ENCODE measurements around the gene GPR84.

GPR84 gene

DNA sequence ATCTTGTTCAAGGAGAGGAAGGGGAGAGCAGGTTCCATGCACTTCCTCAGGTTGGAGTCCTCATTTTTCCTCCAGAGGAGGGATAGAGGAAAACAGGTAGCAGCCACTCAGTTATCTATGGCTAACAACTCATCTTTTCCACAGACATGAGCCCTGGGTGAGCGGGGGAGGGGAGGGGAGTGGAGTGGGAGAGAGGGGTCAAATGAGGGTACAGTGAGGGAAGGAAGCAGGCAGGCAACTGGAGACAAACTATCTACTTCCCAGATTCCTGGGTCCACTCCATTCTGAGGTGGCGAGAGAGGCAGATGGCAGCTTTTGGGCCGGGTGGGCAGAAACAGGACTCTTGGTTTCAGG is 22.8 kb upstream of the GPR84 start:
- TF ChIP-seq CTCF (IDR thresholded peaks at IDR 0.05) = no peak
- H3K27ac ChIP-seq = no peak overlapping the region
- no peak for DNase-seq (ENCODE audit: low spot score)
- H3K4me3 ChIP-seq = no peak overlapping the region

DNA sequence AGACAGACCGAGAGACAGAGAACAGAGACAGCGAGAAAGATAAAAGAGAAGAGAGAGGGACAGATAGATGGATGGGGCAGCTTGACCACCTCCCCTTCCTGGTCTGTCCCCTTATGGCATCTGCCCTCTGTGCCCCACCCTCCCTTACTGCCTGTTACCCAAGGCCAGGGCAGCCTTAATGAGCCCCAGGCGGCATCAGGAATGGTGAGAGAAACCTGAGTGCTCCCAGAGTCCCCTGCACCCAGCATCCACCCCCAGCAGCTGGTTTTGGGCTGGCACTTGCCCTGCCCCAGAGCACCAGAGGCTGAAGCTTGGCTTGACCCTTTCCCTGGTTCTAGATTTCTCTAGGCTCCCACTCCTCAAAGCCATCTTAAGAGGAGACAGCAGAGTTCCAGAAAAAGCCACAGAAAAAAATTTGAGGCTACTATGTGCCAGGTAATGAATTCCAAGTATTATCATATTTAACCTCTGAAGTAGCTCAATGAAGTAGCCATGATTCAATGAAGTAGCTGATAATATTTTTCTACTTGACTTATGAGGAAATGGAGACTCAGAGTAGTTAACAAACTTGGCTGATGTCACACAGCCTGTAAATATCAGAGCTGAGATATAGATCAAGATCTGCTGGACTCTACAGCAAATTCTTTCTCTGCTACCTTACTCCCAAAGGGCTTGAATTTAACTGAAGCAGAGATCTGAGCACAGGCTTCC is 22.3 kb upstream of the GPR84 start:
- Histone ChIP-seq H3K27ac (no peak overlapping the region), H3K4me3 (no peak overlapping the region)
- no peak for DNase-seq (ENCODE audit: low spot score)
- TF ChIP-seq CTCF (IDR thresholded peaks at IDR 0.05) = no peak

- no peak overlapping the region for H3K4me3 ChIP-seq
- H3K27ac ChIP-seq = peak overlapping the region in 1 of 2 donors; percentile 76
- no peak for DNase-seq (ENCODE audit: low spot score)
- TF ChIP-seq CTCF (IDR thresholded peaks at IDR 0.05) = no peak
These were observed 21.1 kb upstream of the GPR84 start for GRCh38 chr12:54385251-54385914.

DNA sequence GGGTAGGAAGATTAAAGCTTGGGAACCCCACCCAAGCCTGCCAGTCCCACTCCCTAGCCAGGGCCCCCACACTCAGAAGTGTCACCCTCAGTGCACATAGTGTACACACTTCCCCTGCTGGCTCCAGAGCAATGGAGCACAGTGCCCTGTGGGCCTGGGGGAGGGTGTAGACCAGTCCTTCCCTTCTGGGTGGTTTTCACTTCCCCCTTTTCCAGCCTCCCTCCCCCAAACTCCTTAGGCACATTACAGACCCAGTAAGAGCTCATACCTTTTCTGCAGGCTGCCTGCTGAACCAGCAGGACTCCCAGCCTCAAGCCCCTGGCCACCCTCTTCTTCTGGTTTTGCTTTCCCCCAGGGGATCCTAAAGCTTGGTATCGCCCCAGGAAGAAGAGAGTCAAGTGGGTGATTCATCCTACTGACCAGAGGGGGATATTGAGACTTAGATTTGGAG is 20.3 kb upstream of the GPR84 start, which contains the start of gene ZNF385A:
TSS of gene ZNF385A (minus strand) at position 143 of the 451 bp plus-strand sequence. CDS start 219 bp downstream, outside the sequence.
- no peak for DNase-seq (ENCODE audit: low spot score)
- Histone ChIP-seq H3K27ac (peak within 1 kb of the TSS in 1 of 2 donors; percentile 76), H3K4me3 (no peak within 1 kb of the TSS)
- no peak for TF ChIP-seq CTCF (IDR thresholded peaks at IDR 0.05)

DNA sequence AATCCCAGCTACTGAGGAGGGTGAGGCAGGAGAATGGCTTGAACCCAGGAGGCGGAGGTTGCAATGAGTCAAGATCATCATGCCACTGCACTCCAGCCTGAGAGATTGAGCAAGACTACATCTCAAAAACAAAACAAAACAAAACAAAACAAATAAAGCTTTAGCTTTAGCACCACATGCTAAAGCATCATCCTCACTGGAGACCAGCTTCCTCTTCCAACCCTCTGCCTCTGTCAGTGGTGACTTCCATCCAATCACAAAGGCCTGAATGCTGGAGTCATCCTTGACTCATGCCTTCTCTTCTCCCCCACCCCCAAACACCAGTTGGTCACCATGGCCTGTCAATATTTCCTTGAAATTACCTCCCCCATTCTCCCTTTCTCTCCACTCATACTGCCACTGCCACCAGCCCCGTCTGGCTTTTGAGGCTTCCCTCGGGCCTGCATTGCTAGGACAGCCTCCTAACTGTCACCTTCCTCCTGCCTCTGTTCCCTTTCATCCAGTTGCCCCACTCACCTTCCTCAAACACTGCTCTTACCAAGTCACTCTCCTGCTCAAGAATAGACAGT is 18.8 kb upstream of the GPR84 start:
- DNase-seq (ENCODE audit: low spot score) = no peak
- Histone ChIP-seq H3K4me3 (no peak overlapping the region), H3K27ac (peak overlapping the region in 1 of 2 donors; percentile 30)
- TF ChIP-seq CTCF (IDR thresholded peaks at IDR 0.05) = no peak

DNA sequence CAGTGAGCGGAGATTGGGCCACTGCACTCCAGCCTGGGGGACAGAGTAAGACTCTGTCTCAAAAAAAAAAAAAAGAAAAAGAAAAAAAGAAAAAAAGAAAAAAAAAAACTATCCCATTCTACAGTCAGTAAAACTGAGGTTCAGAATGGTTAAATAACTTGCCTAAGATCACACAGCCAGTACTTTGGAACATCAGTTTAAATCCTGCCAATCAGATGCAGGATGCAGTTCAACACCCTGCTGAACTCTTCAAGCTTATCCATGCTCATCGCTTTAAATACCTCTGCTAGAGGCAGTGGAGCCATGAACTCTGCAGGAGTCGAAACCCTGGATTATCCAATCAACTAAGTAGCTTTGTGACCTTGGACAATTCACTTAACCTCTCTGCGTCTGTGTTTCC is 16.9 kb upstream of the GPR84 start:
- no peak for TF ChIP-seq CTCF (IDR thresholded peaks at IDR 0.05)
- no peak for DNase-seq (ENCODE audit: low spot score)
- no peak overlapping the region for H3K27ac ChIP-seq
- H3K4me3 ChIP-seq = no peak overlapping the region
